Measurements from ENCODE around the gene SPAG6.
"Not testable (repeated sequence)": the region's sequence is repeated elsewhere in the genome, so short reads cannot be mapped to it uniquely, and the experiment has no call there.

The SPAG6 gene

GRCh38 chr10:22379059-22379458 lies 33.8 kb downstream of the SPAG6 start:
- DNase-seq, result peak; percentile 64

GRCh38 chr10:22381262-22381661 lies 36.0 kb downstream of the SPAG6 start:
- DNase-seq, result no peak

DNA sequence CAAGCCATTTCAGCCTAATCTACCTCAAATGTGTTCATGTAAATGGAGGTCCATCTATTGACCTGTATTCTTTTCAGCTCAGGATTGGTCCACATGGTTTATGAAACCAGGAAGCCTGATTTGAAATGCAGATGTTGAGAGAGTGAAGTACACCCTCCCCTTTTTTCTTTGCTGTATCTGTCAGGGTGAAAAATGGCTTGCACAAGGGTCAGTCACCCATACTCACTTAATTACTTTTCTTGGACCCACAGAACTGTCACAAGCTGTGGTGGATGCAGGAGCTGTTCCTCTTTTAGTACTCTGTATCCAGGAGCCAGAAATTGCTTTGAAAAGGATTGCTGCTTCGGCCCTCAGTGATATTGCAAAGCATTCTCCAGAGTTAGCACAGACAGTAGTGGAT lies 41.2 kb downstream of the SPAG6 start:
- DNase-seq, result no peak

DNA sequence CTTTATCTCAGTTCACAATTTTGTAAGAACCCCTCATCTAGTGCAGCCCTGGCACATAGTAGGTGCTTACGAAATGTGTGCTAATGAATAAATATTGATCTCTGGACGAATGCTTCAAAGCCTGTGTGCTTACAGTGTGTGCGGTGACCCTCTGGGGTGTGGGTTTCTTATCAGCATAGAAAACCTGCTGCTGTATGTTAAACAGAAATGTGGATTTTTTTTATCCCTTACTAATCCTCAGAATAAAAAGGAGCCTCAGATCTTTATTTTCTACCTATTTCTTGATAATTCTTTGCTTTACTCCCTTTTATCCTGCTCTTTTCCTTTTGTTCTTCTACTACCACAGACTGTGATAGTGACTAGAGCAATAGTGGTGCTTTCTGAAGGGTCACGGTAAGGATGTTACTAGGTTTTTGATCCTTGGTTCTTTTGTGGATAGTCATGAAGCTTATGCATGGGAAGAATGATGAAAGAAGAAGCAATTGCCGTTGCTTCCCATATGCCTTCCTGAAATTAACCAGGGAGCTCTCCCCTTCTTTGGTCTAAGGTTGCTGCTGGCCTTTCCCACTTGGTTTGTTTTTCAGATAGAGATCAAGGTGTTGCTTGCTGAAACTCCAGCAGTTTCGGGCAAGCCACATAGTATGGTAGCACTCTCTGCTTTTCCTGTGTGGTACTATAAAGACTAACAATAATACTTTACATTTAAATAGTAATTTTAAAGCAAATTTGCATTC lies 44.7 kb downstream of the SPAG6 start:
- no peak for DNase-seq

DNA sequence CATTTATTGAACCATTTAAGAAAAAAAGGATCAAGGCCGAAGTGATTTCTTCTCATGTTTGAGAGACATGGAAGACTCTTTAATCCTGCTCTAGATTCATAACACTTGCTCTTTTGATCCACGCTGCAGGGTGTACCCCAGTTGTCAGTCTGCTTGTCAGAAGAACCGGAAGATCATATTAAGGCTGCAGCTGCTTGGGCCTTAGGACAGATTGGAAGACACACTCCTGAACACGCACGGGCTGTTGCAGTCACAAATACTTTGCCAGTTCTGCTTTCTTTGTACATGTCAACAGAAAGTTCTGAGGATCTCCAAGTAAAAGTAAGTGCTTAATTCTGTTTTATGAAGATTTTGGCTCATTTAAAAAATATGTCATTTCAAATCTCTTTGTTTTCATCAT lies 46.3 kb downstream of the SPAG6 start:
- no peak for DNase-seq

- not testable (repeated sequence) for DNase-seq
Measured at GRCh38 chr10:22396195-22396594, 50.9 kb downstream of the SPAG6 start.

GRCh38 chr10:22406916-22407315 lies 61.6 kb downstream of the SPAG6 start:
- DNase-seq, result not testable (repeated sequence)

GRCh38 chr10:22410394-22410793 lies 65.1 kb downstream of the SPAG6 start:
- no peak for DNase-seq

GRCh38 chr10:22410846-22411245 lies 65.5 kb downstream of the SPAG6 start:
- no peak for DNase-seq

DNA sequence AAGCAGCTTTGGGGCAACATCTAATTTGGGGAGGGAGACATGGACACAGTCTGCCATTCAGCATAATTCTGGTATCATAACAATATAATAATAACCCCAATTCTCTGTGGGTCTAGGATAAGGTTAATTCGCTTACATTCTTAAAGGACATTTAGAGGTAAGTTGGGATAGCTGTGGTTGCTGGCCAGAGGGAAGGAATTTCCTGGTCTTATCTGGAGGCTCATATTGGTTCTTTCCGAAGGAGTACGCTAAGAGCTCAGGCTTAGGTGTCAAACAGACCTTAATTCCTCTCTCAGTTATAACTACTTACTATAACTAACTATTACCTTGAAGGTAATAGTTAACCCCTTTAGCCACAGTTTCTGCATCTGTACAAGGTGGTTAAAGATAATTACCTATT lies 68.8 kb downstream of the SPAG6 start:
- no peak for DNase-seq

DNA sequence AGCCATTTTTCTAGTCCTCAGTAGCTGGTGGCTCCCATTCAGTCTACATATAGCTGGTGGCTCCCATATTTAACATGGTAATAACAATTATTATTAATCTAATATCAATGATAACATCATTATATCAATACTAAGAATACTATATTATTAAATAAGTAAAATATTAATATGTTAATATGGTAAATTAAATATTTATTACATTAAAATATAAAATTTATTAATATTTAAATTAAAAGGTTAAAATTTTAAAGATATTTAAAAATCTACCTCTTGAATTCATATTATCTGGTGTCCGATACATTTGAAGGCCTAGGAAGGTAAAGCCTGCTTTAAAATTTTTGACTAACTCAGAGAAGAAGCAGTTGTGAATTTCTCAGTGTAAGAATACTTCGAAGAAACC lies 69.8 kb downstream of the SPAG6 start:
- no peak for DNase-seq

GRCh38 chr10:22417736-22418268 lies 72.5 kb downstream of the SPAG6 start:
- no peak for DNase-seq

DNA sequence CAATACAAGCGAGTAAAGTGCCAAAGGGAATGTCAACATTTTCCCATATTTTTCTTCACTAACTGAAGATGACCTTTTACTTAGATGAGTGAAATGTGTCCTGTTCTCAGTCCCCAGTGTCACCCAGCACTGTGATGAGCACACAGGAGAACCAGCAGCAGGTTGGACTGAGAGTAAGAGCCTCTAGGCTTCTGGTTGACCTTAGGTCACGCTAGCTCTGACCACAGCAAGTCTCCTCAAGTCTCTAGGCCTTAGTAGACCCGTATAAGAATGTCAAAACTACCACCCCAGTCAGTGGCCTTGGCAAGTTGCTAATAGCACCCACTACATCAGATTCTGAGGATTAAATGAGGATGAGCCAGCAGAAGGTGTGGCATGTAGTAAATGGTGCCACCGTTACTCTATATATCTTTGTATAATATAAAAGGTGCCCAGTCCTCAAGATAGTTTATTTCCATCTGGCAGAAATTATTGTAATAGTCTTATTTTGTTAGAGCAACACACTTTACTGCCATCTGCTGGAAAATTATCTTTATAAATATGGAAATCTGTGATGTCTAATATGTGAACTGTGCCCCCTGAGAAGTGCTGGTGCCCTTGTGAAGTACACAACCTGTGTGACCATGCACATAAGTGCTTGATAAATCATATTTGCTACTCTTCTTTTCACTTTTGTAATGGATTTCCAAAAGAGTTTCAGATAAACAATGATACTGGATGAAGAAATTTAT lies 75.7 kb downstream of the SPAG6 start:
- DNase-seq, result no peak

- no peak for DNase-seq
Measured at GRCh38 chr10:22426653-22427052, 81.4 kb downstream of the SPAG6 start.

DNA sequence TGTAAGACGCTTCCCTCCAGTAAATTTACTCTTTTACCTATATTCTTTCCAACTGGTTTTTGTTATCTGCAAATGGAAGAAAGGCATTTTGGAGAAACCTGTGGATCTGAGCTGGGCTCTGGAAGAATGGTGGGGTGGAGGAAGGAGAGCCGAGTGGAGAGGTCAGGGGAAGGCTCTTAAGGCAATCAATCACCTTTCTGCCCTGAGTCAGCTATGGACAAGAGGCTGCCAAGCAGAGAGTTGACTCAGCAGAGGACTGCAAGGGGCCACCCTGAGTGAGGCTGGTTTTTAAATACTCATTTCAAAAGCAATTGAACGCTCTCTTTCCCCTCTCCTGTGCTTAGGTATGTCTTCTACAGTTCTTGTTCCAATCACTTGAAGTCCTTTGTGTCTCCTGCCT lies 81.8 kb downstream of the SPAG6 start:
- no peak for DNase-seq

DNA sequence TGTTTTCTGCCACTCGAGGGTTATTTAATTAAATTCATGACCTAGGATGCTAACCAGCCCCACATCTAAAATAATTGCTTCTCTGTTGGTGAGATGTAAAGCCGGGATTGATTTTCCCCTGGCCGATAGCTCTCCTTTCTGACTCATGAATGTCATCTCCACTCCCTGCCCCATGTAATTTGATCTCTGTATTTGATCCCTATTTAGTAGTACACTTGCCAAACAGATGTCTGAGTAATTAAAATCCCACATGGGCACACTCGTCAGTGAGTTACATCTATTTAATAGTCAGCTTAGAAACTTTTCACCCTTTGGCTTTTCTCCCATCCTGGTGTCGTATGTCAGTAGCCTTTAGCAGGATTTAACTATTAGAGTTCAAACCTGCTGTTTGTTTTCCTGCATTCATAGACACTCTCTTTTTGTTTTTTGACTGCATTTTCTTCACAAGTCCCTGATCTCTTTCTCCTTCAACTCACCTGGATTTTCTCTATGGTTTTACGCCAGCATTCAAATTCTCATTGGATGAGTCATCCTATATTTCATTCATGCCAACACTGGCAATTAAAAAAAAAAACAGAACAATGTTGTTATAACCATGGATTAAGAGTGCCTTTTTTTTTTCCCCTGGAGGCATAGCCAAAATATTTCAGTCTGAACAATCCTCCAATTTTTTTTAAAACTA lies 82.7 kb downstream of the SPAG6 start:
- DNase-seq, result no peak

DNA sequence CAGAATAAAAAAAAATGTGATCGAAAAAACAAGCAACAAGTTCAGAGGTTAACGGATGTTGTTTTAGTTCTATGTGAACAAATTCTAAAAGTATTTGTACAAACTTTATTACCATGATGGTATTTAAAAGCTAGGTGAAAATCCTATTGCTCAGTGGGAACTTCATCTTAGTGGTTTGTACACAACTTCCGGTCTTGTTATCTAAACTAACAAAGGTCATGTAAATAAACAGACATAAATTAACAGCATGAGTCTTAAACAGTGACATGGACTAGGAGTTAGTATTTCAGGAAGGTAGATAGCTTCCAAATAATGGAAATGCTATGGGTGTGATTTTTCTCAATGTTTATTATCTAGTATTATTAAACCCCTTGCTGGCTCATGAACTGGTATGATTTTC lies 83.8 kb downstream of the SPAG6 start:
- DNase-seq, result no peak

DNA sequence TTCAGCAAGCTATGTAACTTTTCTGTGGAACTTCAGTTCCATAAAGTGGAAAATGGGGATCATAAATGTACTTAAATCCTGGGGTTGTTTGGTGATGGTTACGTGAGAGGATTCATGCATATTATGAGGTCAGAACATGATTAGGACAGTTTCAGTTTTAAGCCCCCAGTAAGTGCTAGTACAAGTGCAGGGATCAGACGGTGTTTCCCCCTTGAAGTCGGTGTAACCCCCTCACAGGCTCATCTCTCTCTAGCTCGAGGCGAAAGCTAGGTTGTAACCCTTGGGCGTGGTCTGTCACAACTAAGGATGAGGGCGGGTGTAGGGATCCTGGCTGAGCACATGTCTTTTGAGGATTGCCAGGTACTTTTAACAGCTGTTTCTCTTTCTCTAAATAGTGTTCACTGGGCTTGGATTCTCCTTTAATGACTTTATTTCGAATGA lies 84.7 kb downstream of the SPAG6 start:
- DNase-seq, result no peak

- DNase-seq, result no peak
Measured at GRCh38 chr10:22433875-22434274, 88.6 kb downstream of the SPAG6 start.

DNA sequence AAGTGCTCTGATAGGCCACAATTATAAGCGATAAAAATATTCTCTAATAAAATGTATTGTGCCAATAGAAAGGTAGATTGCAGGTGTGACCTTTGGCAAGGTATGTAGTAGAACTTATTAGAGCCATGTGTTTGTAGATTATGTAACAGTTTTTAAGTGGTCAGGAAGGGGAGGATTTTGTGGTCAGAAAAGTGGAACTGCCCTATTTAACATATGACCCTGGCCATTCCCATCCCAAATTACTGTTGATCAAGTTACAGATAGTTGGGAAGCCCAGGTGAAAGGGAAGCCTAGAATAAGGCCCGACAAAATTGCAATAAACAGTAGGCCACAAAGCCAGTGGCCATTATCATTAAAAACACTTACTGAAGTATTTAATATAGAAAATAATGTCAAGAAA lies 89.2 kb downstream of the SPAG6 start:
- DNase-seq, result no peak

DNA sequence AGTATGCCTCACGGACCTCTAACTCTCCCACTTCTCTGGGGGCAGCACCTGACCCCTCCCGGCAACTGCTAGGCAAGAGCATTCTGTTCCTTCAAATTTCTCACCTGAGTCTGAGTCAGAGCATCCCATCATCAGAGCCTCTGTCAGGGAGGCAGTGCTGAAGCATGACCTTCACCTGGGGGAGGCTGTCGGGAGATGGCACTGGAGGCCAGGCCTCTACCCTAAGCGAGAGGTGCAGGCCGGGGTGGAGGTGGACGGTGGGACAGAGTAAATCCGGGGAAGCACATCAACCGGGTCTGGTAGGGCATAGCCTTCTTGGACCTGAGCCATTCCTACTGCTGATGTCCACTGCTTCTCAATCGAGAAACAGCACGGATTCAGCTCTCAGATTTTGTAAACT lies 90.4 kb downstream of the SPAG6 start:
- DNase-seq, result no peak

- no peak for DNase-seq
Measured at GRCh38 chr10:22436526-22436892, 91.2 kb downstream of the SPAG6 start.

DNA sequence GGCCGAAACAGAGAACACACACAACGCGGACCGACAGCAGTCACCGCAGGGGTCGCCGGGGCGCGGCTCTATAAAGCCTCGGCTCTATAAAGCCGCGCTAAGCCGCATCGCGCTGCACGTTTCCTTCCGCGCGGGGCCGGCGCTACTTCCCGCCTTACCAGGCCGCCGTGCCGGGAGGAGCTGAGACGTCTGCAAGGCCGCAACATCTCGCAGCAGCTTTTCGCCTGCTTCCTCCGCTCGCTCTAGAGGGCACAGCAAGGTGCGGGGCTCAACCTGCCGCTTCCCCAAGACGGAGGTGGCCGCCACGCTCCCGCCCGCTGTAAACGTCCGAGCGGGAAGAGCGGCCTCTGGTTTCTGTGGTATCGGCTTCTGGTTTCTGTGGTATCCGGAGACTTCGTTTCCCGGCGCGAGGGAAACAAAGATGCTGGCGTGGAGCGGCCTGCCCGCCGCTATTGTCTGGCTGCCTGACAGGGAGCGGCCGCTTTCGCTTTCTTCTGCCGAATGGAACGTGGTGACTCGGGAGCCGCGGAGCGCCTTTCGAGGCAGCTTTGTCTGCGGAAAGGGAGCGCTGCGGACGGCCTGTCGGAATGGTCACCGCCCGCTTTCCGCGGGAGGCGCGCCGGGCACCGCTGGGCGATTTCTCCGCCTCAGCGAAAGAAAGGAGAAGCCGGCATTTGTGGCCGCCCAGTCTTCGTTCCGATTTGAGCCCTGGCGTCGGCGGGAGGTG lies 91.8 kb downstream of the SPAG6 start:
- peak; percentile 90 for DNase-seq

Data from activated naive CD4-positive, alpha-beta T cell treated with anti-CD3 and anti-CD28 coated beads, Interleukin-2, amount 50 U/mL, for 16 hours (primary cell).